GM23338 (cell line): Measurements from ENCODE around the gene GRHPR. TPM values are rescaled to one million over a fixed set of nuclear protein-coding genes. Genes with fewer than 3 reads are reported as not detected.

Experiments
- ATAC-seq: fragments of 200-7000 bp; cut with Tn5 transposase; 3 replicates; pipeline ENCODE4 v1.9.1; 2020
- DNase-seq: peaks from one replicate; pipeline ENCODE4 v3.0.0-alpha.2; 2015; ENCODE audit warnings: low spot score
- H2AFZ ChIP-seq: fragments of 200-600 bp; sonication (generic); 2 replicates; pipeline ENCODE4 v1.8.0; 2016; ENCODE audit warnings: antibody characterized with exemption, mild to moderate bottlenecking, moderate library complexity
- H3F3A ChIP-seq: fragments of 200-600 bp; sonication (generic); replicated peaks from 2 replicates; pipeline ENCODE4 v1.8.0; 2017; ENCODE audit warnings: antibody characterized with exemption, mixed run types, low read depth
- H3K27ac ChIP-seq: fragments of 200-600 bp; sonication (generic); 2 replicates; pipeline ENCODE4 v1.6.1; 2016; ENCODE audit warnings: low read depth
- H3K27me3 ChIP-seq: fragments of 200-600 bp; sonication (generic); 2 replicates; pipeline ENCODE4 v1.8.0; 2016; ENCODE audit warnings: mild to moderate bottlenecking, mixed run types, moderate library complexity; ENCODE audit not compliant: insufficient read depth
- H3K36me3 ChIP-seq: fragments of 200-600 bp; sonication (generic); 2 replicates; pipeline ENCODE4 v1.8.0; 2016; ENCODE audit warnings: mild to moderate bottlenecking; ENCODE audit not compliant: insufficient read depth
- H3K4me1 ChIP-seq: fragments of 200-600 bp; sonication (generic); 2 replicates; pipeline ENCODE4 v1.8.0; 2016; ENCODE audit warnings: mild to moderate bottlenecking, moderate library complexity; ENCODE audit not compliant: insufficient read depth
- H3K4me2 ChIP-seq: fragments of 200-600 bp; sonication (generic); 2 replicates; pipeline ENCODE4 v1.7.1; 2017; ENCODE audit warnings: mixed run types
- H3K4me3 ChIP-seq: fragments of 200-600 bp; sonication (generic); 2 replicates; pipeline ENCODE4 v1.6.1; 2016; ENCODE audit warnings: mixed run types
- H3K79me2 ChIP-seq: fragments of 200-600 bp; sonication (generic); replicated peaks from 2 replicates; pipeline ENCODE4 v1.8.0; 2017; ENCODE audit warnings: mild to moderate bottlenecking; ENCODE audit not compliant: insufficient read depth
- H3K9me2 ChIP-seq: fragments of 200-600 bp; sonication (generic); 2 replicates; pipeline ENCODE4 v1.8.0; 2017; ENCODE audit not compliant: insufficient read depth
- H4K20me1 ChIP-seq: fragments of 200-600 bp; sonication (generic); replicated peaks from 2 replicates; pipeline ENCODE4 v1.8.0; 2017; ENCODE audit warnings: mild to moderate bottlenecking; ENCODE audit not compliant: insufficient read depth
- H3K27ac Mint-ChIP-seq: 2 replicates; pipeline ENCODE4 v1.8.0; 2020; ENCODE audit warnings: inconsistent platforms, mild to moderate bottlenecking, moderate library complexity, mixed read lengths
- H3K27me3 Mint-ChIP-seq: 3 replicates; pipeline ENCODE4 v1.8.0; 2022; ENCODE audit warnings: low read depth, mild to moderate bottlenecking, moderate library complexity, mixed read lengths, inconsistent platforms; ENCODE audit not compliant: insufficient read depth, poor library complexity
- H3K36me3 Mint-ChIP-seq: 3 replicates; pipeline ENCODE4 v1.8.0; 2021; ENCODE audit warnings: low read depth, mild to moderate bottlenecking, inconsistent platforms, moderate library complexity, mixed read lengths
- H3K4me1 Mint-ChIP-seq: 3 replicates; pipeline ENCODE4 v1.8.0; 2020; ENCODE audit warnings: mild to moderate bottlenecking, inconsistent platforms, mixed read lengths
- H3K4me3 Mint-ChIP-seq: 3 replicates; pipeline ENCODE4 v1.8.0; 2021; ENCODE audit warnings: moderate library complexity, mild to moderate bottlenecking, inconsistent platforms, mixed read lengths
- H3K9me3 Mint-ChIP-seq: 3 replicates; pipeline ENCODE4 v1.8.0; 2020; ENCODE audit warnings: moderate library complexity, mild to moderate bottlenecking, inconsistent platforms, mixed read lengths
- EZH2 ChIP-seq: fragments of 200-600 bp; sonication (generic); IDR thresholded peaks from one replicate; pipeline ENCODE4 v1.8.0; 2017; ENCODE audit warnings: antibody characterized with exemption, mild to moderate bottlenecking, low read depth; ENCODE audit not compliant: unreplicated experiment
- JUNB ChIP-seq: IDR thresholded peaks from one replicate; pipeline ENCODE4 v1.6.1; 2016; ENCODE audit warnings: antibody characterized with exemption; ENCODE audit not compliant: unreplicated experiment
- NANOG ChIP-seq: IDR thresholded peaks from 2 replicates; pipeline ENCODE4 v1.6.1; 2016; ENCODE audit warnings: antibody characterized with exemption, borderline replicate concordance
- POLR2AphosphoS5 ChIP-seq: IDR thresholded peaks from 2 replicates; pipeline ENCODE4 v1.6.1; 2016; ENCODE audit warnings: antibody characterized with exemption, low read depth
- STAT1 ChIP-seq: IDR thresholded peaks from one replicate; pipeline ENCODE4 v1.6.1; 2016; ENCODE audit warnings: antibody characterized with exemption; ENCODE audit not compliant: unreplicated experiment
- ZNF114 ChIP-seq: fragments of 250-450 bp; sonication (Bioruptor Pico); IDR thresholded peaks from 2 replicates; pipeline ENCODE4 v1.5.0; 2020; ENCODE audit warnings: mild to moderate bottlenecking, moderate library complexity
- ZNF331 ChIP-seq: fragments of 250-450 bp; sonication (Bioruptor Pico); IDR thresholded peaks from 2 replicates; pipeline ENCODE4 v1.5.0; 2020; ENCODE audit warnings: low read depth, mild to moderate bottlenecking, moderate library complexity
- ZNF462 ChIP-seq: fragments of 250-450 bp; sonication (Bioruptor Pico); IDR thresholded peaks from 2 replicates; pipeline ENCODE4 v1.5.0; 2020; ENCODE audit warnings: mild to moderate bottlenecking, moderate library complexity
- polyA plus RNA-seq: library from polyadenylated mRNA; unstranded; fragments of >200 nt; fragmentation: Nextera tagmentation; extraction: Ambion mirVana; gene quantifications from 2 replicates; pipeline ENCODE4 v1.2.1, GENCODE V29; 2016
- total RNA-seq: library from RNA; depleted of rRNA; stranded (reverse); fragments of >200 nt; shearing (Covaris generic); gene quantifications from 2 replicates; pipeline ENCODE4 v1.2.3, GENCODE V29; 2014

The GRHPR gene
- total and polyA plus RNA-seq, 2 experiments from 2014 or later = 69.0 to 128 TPM

GRCh38 chr9:37383393-37383792, 39.1 kb upstream of the GRHPR start:
- H3K36me3 ChIP-seq = no peaks in the 10 kb centered on the region
- no peaks in the 10 kb centered on the region for H3K9me3 Mint-ChIP-seq
- DNase-seq (no peak), ATAC-seq (peak; percentile 36; the same call in 2 of the 3 replicates)
- no peaks in the 10 kb centered on the region for H4K20me1 ChIP-seq
- no peaks in the 10 kb centered on the region for H3K9me2 ChIP-seq
- H3K27me3 ChIP-seq = no peaks in the 10 kb centered on the region
- TF ChIP-seq POLR2AphosphoS5 (no peak), JUNB (no peak)
- no peak overlapping the region for H3K4me3 ChIP-seq
- H3K4me1 ChIP-seq = no peaks in the 10 kb centered on the region
- H3K36me3 Mint-ChIP-seq = no peaks in the 10 kb centered on the region
- H3K27ac Mint-ChIP-seq = no peak overlapping the region
- no peak overlapping the region for H3K4me3 Mint-ChIP-seq
- peaks cover 6% of the 10 kb centered on the region; the same call in 1 of the 3 replicates for H3K4me1 Mint-ChIP-seq
- H3K4me2 ChIP-seq = no peak overlapping the region
- H3F3A ChIP-seq = no peaks in the 10 kb centered on the region
- no peak overlapping the region for H2AFZ ChIP-seq
- H3K27me3 Mint-ChIP-seq = peaks cover 3% of the 10 kb centered on the region
- H3K27ac ChIP-seq = no peak overlapping the region
- no peaks in the 10 kb centered on the region for H3K79me2 ChIP-seq

GRCh38 chr9:37383876-37384746, 38.4 kb upstream of the GRHPR start:
- H3K27ac Mint-ChIP-seq = no peak overlapping the region

More at GRCh38 chr9:37383876-37384746, 38.4 kb upstream of the GRHPR start:
- Histone ChIP-seq H3K4me3 (no peak overlapping the region), H3F3A (no peaks in the 10 kb centered on the region), H3K36me3 (no peaks in the 10 kb centered on the region), H3K4me1 (no peaks in the 10 kb centered on the region), H4K20me1 (no peaks in the 10 kb centered on the region), H3K9me2 (no peaks in the 10 kb centered on the region), H2AFZ (no peak overlapping the region), H3K79me2 (no peaks in the 10 kb centered on the region), H3K4me2 (no peak overlapping the region), H3K27ac (no peak overlapping the region), H3K27me3 (no peaks in the 10 kb centered on the region)
- TF ChIP-seq STAT1 = no peak
- TF ChIP-seq POLR2AphosphoS5 = no peak
- no peak for TF ChIP-seq EZH2
- TF ChIP-seq JUNB = no peak
- TF ChIP-seq ZNF462 (CRISPR knock-in tag) = no peak
- no peak for TF ChIP-seq NANOG
- TF ChIP-seq ZNF331 (CRISPR knock-in tag) = no peak
- no peak for TF ChIP-seq ZNF114 (CRISPR knock-in tag)
- DNase-seq (no peak), ATAC-seq (no peak)
- H3K9me3 Mint-ChIP-seq = no peaks in the 10 kb centered on the region
- H3K4me1 Mint-ChIP-seq = peaks cover 6% of the 10 kb centered on the region; the same call in 1 of the 3 replicates
- H3K27me3 Mint-ChIP-seq = peaks cover 3% of the 10 kb centered on the region
- no peak overlapping the region for H3K4me3 Mint-ChIP-seq
- H3K36me3 Mint-ChIP-seq = no peaks in the 10 kb centered on the region
